ENCODE measurements around the gene SAMMSON. TPM values are rescaled to one million over a fixed set of nuclear protein-coding genes. Genes with fewer than 3 reads are reported as not detected.

Gene SAMMSON
- total and polyA plus RNA-seq, 10 of the 15 experiments (the other 5 are each of a cell fraction or from before 2014, with no cell fraction given) = not detected

DNA sequence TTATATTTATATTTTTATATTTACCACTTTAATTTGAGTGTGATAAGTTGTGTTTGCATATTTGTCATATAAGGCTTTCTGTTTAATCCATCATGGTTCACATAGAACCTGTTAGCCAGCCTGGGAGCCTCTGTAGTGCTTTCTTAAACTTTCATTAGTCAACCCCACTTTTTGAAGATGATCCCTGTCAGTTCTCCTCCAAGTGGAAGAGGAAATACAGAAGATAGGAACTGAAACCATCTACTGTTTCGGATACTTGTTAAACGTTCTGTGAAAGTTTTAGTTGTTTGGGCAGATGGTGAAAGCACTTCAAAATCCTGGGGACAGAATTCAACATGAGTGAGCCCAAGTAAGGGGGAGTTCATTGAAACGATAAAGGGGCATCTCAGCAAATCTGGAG is 4.6 kb upstream of the SAMMSON start:
- no peaks in the 10 kb centered on the region for H3K79me2 ChIP-seq (ENCODE audit: control insufficient read depth, insufficient read depth, low read length)
- H3K9me3 ChIP-seq (replicated peaks; ENCODE audit: control insufficient read depth, insufficient read depth, low read length) = no peaks in the 10 kb centered on the region
- no peaks in the 10 kb centered on the region for H3K4me1 ChIP-seq (ENCODE audit: control insufficient read depth, insufficient read depth, low read length)
- 0% methylated on average over 3 of the region's 3 CpGs for WGBS (ENCODE audit: insufficient coverage, insufficient replicate concordance, low lambda C conversion rate, missing lambda C conversion rate)
- no TSS peak for BruUV-seq (replicated peaks)
- TF ChIP-seq, protein P1, sequence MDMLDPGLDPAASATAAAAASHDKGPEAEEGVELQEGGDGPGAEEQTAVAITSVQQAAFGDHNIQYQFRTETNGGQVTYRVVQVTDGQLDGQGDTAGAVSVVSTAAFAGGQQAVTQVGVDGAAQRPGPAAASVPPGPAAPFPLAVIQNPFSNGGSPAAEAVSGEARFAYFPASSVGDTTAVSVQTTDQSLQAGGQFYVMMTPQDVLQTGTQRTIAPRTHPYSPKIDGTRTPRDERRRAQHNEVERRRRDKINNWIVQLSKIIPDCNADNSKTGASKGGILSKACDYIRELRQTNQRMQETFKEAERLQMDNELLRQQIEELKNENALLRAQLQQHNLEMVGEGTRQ (IDR thresholded peaks at IDR 0.05; ENCODE audit: borderline replicate concordance, low read depth, low read length) = no peak
- peak; percentile 9; the same call in 1 of the 2 replicates for TF ChIP-seq SPI1 (IDR thresholded peaks at IDR 0.05; ENCODE audit: borderline replicate concordance, insufficient read depth, low read depth, low read length)
- TF ChIP-seq MEF2A (IDR thresholded peaks at IDR 0.05; ENCODE audit: insufficient read depth, low read depth, low read length) = no peak
- ChIA-PET CTCF (no interaction called here), RAD21 (ENCODE audit: unreplicated experiment) (no interaction called here), SMC1A (ENCODE audit: uncharacterized antibody, unreplicated experiment) (no interaction called here), POLR2A (interaction anchor here (0.6 kb wide), 1 partner anchor 66 kb away, joined by 5 read pairs; no protein-coding TSS in a partner anchor)
- DNase-seq (ENCODE audit: low read depth, low spot score) (no peak), ATAC-seq (no peak), FAIRE-seq (no peak)
- intact Hi-C loops (cut with micrococcal nuclease; ENCODE audit: unreplicated experiment) = no loop called here
- in situ Hi-C loops (cut with MboI) = no loop called here
- no peak overlapping the region for H2AFZ ChIP-seq (ENCODE audit: control insufficient read depth, low read depth, low read length)
- no peaks in the 10 kb centered on the region for H4K20me1 ChIP-seq (ENCODE audit: control insufficient read depth, insufficient read depth)
- no peaks in the 10 kb centered on the region for H3K36me3 ChIP-seq (ENCODE audit: control insufficient read depth in 2 of 2, insufficient read depth in 2 of 2, low read length in 1 of 2)
- H3K27ac ChIP-seq (ENCODE audit: control insufficient read depth, insufficient read depth) = no peak overlapping the region
- H3K4me2 ChIP-seq (ENCODE audit: control insufficient read depth, insufficient read depth) = no peak overlapping the region
- H3K9ac ChIP-seq (ENCODE audit: control insufficient read depth, insufficient read depth, low read length) = no peak overlapping the region
- H3K4me3 ChIP-seq = no peak overlapping the region
- H3K27me3 ChIP-seq (replicated peaks in 1 of 2; ENCODE audit: control insufficient read depth in 2 of 2, insufficient read depth in 2 of 2, low read length in 1 of 2) = no peaks in the 10 kb centered on the region

DNA sequence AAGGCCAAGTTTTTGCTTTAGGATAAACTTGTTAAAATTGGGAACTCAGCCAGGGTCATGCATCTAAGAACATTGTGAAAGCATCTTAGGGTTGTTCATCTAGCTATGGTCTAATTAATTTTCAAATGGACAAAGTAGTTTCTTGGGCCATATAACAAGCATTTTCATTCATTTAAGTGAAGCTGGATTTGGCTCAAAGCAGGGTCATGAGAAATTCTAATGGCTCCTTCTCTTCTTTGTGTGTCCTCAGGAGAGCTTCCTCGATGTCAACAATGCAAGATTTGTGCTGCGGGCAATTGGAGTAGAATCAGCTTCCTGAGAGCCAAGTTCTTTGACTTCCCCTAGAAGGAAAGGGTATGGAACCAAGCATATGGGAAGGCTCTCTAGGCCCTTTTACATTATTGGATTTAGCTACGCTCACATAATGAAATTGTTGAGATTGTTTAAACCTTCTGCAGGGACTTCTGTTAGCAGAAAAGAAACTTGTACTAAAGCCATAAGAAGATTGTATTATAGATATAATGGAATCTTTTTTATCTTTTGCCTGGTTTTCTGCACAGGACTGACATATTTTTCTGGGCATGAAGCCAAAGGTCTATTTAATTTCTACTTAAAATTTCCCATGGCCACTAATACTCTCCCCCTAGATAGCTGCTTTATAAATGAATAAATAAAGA is 1.8 kb upstream of the SAMMSON start:
- in situ Hi-C loops (cut with MboI) = no loop called here
- Histone ChIP-seq H3K36me3 (ENCODE audit: control insufficient read depth in 2 of 2, insufficient read depth in 2 of 2, low read length in 1 of 2) (no peaks in the 10 kb centered on the region), H3K79me2 (ENCODE audit: control insufficient read depth, insufficient read depth, low read length) (no peaks in the 10 kb centered on the region), H3K4me3 (no peak overlapping the region), H3K9ac (ENCODE audit: control insufficient read depth, insufficient read depth, low read length) (no peak overlapping the region), H3K9me3 (replicated peaks; ENCODE audit: control insufficient read depth, insufficient read depth, low read length) (no peaks in the 10 kb centered on the region), H4K20me1 (ENCODE audit: control insufficient read depth, insufficient read depth) (no peaks in the 10 kb centered on the region), H3K27ac (ENCODE audit: control insufficient read depth, insufficient read depth) (no peak overlapping the region), H3K4me1 (ENCODE audit: control insufficient read depth, insufficient read depth, low read length) (no peaks in the 10 kb centered on the region), H2AFZ (ENCODE audit: control insufficient read depth, low read depth, low read length) (no peak overlapping the region), H3K27me3 (replicated peaks in 1 of 2; ENCODE audit: control insufficient read depth in 2 of 2, insufficient read depth in 2 of 2, low read length in 1 of 2) (no peaks in the 10 kb centered on the region; a peak in 1 of 4 replicates), H3K4me2 (ENCODE audit: control insufficient read depth, insufficient read depth) (no peak overlapping the region)
- 36% methylated on average over 3 of the region's 3 CpGs for WGBS (ENCODE audit: insufficient coverage, insufficient replicate concordance, low lambda C conversion rate, missing lambda C conversion rate)
- ChIA-PET RAD21 (ENCODE audit: unreplicated experiment) (no interaction called here), POLR2A (no interaction called here), SMC1A (ENCODE audit: uncharacterized antibody, unreplicated experiment) (interaction anchor here (0.6 kb wide), 1 partner anchor 13 kb away, joined by 3 read pairs; no protein-coding TSS in a partner anchor), CTCF (no interaction called here)
- intact Hi-C loops (cut with micrococcal nuclease; ENCODE audit: unreplicated experiment) = no loop called here
- ATAC-seq = no peak
- no peak for FAIRE-seq
- no TSS peak for BruUV-seq (replicated peaks)
- DNase-seq (ENCODE audit: low read depth, low spot score) = no peak
- TF ChIP-seq MTA3 (IDR thresholded peaks at IDR 0.05; ENCODE audit: borderline replicate concordance, low read length) (no peak), TCF7 (IDR thresholded peaks at IDR 0.05; ENCODE audit: borderline replicate concordance) (no peak), POLR2AphosphoS2 (IDR thresholded peaks at IDR 0.05; ENCODE audit: low read depth, low read length) (no peak), NBN (IDR thresholded peaks at IDR 0.05) (no peak), KAT2A (conservative IDR thresholded peaks at IDR 0.05; ENCODE audit: control insufficient read depth, low read depth, low read length) (no peak), NR2C1 (IDR thresholded peaks at IDR 0.05) (no peak)
- TF ChIP-seq, protein P2, sequence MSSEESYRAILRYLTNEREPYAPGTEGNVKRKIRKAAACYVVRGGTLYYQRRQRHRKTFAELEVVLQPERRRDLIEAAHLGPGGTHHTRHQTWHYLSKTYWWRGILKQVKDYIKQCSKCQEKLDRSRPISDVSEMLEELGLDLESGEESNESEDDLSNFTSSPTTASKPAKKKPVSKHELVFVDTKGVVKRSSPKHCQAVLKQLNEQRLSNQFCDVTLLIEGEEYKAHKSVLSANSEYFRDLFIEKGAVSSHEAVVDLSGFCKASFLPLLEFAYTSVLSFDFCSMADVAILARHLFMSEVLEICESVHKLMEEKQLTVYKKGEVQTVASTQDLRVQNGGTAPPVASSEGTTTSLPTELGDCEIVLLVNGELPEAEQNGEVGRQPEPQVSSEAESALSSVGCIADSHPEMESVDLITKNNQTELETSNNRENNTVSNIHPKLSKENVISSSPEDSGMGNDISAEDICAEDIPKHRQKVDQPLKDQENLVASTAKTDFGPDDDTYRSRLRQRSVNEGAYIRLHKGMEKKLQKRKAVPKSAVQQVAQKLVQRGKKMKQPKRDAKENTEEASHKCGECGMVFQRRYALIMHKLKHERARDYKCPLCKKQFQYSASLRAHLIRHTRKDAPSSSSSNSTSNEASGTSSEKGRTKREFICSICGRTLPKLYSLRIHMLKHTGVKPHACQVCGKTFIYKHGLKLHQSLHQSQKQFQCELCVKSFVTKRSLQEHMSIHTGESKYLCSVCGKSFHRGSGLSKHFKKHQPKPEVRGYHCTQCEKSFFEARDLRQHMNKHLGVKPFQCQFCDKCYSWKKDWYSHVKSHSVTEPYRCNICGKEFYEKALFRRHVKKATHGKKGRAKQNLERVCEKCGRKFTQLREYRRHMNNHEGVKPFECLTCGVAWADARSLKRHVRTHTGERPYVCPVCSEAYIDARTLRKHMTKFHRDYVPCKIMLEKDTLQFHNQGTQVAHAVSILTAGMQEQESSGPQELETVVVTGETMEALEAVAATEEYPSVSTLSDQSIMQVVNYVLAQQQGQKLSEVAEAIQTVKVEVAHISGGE (CRISPR knock-in tag; IDR thresholded peaks at IDR 0.05) = no peak
- TF ChIP-seq, protein P3, sequence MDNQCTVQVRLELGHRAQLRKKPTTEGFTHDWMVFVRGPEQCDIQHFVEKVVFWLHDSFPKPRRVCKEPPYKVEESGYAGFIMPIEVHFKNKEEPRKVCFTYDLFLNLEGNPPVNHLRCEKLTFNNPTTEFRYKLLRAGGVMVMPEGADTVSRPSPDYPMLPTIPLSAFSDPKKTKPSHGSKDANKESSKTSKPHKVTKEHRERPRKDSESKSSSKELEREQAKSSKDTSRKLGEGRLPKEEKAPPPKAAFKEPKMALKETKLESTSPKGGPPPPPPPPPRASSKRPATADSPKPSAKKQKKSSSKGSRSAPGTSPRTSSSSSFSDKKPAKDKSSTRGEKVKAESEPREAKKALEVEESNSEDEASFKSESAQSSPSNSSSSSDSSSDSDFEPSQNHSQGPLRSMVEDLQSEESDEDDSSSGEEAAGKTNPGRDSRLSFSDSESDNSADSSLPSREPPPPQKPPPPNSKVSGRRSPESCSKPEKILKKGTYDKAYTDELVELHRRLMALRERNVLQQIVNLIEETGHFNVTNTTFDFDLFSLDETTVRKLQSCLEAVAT (IDR thresholded peaks at IDR 0.05) = no peak

Data from GM12878 (cell line).